Adipose tissue (tissue), 3 donors: Measurements from ENCODE around the gene PDE11A. TPM values are rescaled to one million over a fixed set of nuclear protein-coding genes. Genes with fewer than 3 reads are reported as not detected.
"Not testable (repeated sequence)": the region's sequence is repeated elsewhere in the genome, so short reads cannot be mapped to it uniquely, and the experiment has no call there.

Experiments
- H3K27ac ChIP-seq: one replicate; pipeline ENCODE4 v1.5.1; 2013; ENCODE audit warnings: low read depth, low read length
- WGBS, 3 donors: extraction: QIAGEN DNeasy Blood & Tissue Kit; methylation state at CpG; one replicate each; pipeline ENCODE4 v1.1.7; 2013; 5-methylcytosine and 5-hydroxymethylcytosine counted together
- polyA plus RNA-seq, 3 donors: library from polyadenylated mRNA; stranded (reverse); fragments of 200-250 nt; gene quantifications; one replicate each; pipeline ENCODE4 v1.2.3, GENCODE V29; 2013
- donor health status: healthy with polysubstance abuse.
- donor health status: Bipolar disorder and iron deficiency.
- donor health status: healthy.

Gene PDE11A
- polyA plus RNA-seq, 3 donors, result 0.11 to 0.72 (median 0.27) TPM

DNA sequence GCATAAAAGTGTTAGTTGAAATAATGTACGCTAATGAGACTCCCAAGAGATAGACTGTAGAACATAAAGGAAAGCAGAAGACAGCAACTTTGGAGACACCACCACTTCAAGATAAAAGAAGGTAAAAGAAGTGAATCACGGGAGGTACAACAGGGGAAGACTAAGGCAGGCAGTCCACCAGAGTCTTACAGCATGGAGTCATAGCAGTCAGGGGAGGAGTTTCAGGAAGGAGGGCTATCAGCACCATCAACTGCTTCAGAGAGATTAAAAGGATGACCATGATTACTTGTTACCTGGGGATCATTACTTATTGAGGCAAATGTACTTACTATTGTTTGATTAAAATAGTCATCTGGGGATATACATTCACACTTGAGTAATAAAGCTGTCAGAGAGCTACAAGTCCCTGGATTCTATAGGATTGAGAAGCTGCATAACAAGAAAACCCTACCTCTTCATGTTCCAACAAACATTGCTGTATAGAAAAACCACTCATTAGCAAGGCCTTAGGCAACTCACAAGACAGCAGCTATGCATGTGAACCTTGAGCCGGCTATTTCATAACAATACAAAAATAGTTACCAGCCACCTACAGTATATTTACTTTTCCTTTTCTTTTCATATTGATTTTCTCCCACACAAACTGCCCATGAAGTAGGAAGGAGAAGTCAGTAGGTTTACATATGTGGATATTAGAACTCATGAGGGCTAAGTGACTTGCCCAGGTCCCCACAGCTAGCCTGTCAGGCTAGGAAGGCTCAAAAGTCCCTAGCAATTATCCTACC, 101.7 kb downstream of the PDE11A start:
- 66 to 89% (median 87%) methylated on average over 3 of the region's 3 CpGs for WGBS, 3 donors
- H3K27ac ChIP-seq, result no peak overlapping the region

DNA sequence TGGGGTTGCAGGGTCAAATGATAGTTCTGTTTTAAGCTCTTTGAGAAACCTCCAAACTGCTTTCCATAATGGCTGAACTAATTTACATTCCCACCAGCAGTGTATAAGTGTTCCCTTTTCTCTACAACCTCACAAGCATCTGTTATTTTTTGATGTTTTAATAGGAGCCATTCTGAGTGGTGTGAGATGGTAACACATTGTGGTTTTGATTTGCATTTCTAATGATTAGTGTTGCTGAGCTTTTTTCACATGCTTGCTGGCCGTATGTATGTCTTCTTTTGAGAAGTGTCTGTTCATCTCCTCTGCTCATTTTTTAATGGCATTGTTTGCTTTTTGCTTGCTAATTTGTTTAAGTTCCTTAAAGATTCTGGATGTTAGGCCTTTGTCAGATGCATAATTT, 107.7 kb downstream of the PDE11A start:
- WGBS, 3 donors, result 67 to 84% (median 79%) methylated on average over 1 of the region's 1 CpG
- H3K27ac ChIP-seq, result no peak overlapping the region

DNA sequence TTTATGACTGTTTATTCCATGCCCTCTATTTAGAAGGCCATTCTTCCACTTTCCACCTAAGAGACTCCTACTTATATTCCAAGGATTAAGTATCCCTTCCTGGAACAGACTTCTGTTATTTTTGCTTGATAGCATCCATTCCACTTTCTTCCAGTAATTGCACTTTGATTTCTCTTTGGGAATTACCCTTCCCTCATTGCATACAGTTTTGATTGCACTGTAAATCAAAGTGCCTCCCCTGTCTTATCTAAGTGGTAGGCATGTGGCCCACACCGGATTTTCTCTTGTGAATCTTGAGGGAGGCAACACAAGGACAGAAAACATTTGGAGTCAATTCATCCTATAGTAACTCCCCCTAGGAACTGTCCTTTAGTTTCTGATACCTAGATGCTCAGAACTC, 120.4 kb downstream of the PDE11A start:
- no peak overlapping the region for H3K27ac ChIP-seq
- WGBS, 3 donors, result 24 to 46% (median 40%) methylated on average over 1 of the region's 1 CpG

DNA sequence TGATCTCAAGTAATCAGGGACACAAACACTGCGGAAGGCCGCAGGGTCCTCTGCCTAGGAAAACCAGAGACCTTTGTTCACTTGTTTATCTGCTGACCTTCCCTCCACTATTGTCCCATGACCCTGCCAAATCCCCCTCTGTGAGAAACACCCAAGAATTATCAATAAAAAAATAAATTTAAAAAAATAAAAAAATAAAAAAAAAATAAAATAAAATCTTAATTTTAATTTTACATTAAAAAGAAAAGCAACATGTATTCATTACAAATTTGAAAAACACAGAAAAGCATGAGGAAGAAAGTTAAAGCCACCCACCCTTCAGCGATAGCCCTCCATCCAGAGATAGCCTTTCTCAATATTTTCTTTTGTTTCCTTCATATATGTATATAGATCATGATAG, 125.0 kb downstream of the PDE11A start:
- H3K27ac ChIP-seq, result not testable (repeated sequence)
- 97 to 100% (median 100%) methylated on average over 1 of the region's 3 CpGs for WGBS, 3 donors

DNA sequence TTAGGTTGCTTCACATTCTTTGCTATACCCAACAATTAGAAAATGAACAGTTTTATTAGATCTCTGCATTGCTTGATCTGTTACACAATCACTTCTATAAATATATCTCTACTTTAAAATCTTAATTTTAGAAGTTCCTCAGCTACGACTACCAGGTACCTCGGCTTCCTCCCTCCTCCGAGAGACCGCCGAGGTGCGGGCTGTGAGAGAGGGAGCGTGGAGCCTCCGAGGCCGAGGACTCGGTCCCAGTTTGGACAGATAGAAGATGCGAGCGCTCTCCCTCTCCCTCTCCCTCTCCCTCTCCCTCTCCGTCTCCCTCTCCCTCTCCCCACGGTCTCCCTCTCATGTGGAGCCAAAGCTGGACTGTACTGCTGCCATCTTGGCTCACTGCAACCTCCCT, 128.0 kb downstream of the PDE11A start:
- WGBS, 3 donors, result 94 to 98% (median 95%) methylated on average over 12 to 14 of the region's 14 CpGs
- H3K27ac ChIP-seq, result not testable (repeated sequence)

DNA sequence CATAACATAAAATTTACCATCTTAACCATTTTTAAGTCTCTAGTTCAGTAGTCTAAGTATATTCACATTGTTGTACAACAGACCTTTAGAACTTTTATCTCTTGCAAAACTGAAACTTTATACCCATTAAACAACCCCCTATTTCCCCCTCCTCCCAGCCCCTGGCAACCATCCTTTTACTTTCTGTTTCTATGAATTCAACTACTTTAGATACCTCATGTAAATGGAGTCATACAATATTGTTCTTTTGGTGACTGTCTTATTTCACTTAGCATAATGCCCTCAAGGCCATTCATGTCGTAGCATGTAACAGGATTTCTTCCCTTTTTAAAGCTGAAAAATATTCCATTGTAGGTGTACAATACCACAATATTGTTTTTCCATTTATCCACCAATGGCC, 129.8 kb downstream of the PDE11A start:
- H3K27ac ChIP-seq, result no peak overlapping the region
- WGBS, 3 donors, result 72 to 80% (median 74%) methylated on average over 1 of the region's 1 CpG

DNA sequence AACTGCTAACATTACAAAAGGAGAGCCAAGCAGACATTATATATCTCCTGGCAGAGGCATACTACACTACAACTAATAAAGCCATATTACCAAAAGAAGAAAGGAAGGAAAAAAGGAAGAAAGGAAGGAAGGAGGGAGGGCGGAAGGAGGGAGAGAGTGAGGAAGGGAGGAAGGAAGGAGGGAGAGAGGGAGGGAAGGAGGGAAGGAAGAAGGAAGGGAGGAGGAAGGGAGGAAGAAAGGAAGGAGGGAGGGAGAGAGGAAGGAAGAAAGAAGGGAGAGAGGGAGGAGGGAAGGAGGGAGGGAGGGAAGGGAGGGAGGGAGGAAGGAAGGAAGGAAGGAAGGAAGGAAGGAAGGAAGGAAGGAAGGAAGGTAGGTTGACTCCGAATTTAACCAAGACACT, 133.4 kb downstream of the PDE11A start:
- 71 to 89% (median 76%) methylated on average over 2 of the region's 2 CpGs for WGBS, 3 donors
- H3K27ac ChIP-seq, result no peak overlapping the region

DNA sequence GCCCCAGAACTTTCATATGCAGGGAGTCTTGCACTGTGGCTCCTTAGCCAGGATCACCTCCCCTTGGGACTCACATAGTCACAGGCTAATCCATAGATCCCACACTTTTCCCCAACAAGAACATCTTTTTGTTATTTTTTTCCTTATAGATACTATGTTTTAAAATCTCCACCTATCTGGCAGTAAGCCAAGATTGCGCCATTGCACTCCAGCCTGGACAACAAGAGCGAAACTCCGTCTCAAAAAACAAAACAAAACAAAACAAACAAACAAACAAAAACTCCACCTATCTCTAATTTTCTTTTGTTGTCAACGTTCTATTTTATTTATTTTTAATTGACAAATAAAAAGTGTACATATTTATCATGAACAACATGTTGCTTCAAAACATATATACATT, 141.7 kb downstream of the PDE11A start:
- H3K27ac ChIP-seq, result no peak overlapping the region
- 74 to 84% (median 79%) methylated on average over 4 of the region's 4 CpGs for WGBS, 3 donors

DNA sequence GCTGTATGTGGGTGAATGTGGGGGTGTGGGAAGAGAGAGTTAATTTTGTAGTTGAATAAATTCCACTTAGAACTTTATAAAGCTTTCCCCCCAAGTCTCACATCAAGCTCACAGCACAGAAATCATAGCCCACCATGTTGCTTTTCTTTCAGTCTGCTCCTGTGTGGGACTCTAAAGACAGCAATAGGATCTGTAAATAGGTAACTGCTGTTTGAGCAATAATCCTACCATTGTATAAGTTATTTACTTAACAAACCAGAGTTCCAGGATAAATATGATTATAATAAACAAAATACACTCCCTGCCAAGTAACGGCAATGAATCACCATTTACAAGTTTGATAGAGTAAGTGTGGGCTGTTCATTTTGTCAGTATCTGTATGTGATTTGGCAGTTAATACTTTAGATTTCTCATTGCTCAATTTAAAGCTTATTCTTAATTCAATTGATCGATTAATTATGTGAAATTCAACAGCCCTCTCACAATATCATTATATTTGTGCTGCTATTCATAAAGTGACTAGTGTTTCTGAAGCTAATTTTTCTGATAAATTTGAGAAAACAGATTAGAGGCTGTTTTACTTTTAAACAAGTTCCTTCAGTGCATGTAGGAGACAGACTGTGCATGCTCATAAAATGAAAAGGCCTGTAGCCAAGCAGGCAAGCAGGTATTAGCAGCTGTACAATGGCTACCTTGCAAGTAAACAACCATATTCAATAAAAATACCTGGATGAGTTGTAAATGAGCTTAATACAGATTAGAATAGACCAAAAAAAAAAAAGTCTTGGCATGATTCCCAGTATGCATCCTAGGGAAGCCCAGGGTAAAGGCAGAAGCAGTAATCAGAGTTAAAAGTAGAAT, 142.7 kb downstream of the PDE11A start:
- WGBS, 3 donors, result 68 to 90% (median 88%) methylated on average over 2 of the region's 2 CpGs
- H3K27ac ChIP-seq, result no peak overlapping the region

DNA sequence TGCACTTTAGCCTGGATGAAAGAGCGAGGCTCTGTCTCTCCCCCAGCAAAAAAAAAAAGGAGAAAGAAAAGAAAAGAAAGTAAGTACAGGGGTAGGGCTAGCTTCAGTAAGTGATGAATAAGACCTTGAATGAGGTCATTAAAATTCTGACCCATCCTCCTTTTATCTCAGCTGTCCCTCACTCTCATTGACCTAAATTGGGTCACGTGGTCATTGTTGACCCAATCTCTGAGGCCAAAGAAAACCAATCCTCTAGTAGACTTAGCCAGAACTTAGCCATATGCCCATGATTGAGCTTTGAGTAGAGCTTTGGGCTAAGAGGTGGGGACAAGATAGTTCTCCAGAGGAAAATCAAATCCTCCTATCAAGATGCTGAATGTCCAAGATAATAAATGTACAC, 149.3 kb downstream of the PDE11A start:
- 83 to 95% (median 90%) methylated on average over 2 of the region's 2 CpGs for WGBS, 3 donors
- H3K27ac ChIP-seq, result no peak overlapping the region

DNA sequence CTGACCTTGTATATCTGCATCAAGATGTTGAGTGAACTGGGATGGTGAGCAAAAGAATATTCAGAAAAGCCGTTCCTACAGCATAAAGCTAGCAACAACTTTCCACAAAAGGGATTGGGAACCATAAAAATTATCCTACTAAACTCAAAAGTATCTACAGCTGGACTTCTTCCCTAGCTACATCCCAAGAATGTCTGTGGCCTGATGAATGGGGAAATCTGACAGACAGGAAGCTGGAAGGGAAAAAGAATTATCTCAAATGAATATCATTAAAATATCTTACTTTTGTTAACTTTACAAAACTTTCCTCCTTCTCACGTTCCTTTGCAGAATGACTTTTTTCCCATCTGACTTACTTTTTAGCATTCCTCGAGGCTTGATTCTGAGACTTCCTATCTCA, 150.9 kb downstream of the PDE11A start:
- 67 to 85% (median 71%) methylated on average over 3 of the region's 3 CpGs for WGBS, 3 donors
- H3K27ac ChIP-seq, result no peak overlapping the region

DNA sequence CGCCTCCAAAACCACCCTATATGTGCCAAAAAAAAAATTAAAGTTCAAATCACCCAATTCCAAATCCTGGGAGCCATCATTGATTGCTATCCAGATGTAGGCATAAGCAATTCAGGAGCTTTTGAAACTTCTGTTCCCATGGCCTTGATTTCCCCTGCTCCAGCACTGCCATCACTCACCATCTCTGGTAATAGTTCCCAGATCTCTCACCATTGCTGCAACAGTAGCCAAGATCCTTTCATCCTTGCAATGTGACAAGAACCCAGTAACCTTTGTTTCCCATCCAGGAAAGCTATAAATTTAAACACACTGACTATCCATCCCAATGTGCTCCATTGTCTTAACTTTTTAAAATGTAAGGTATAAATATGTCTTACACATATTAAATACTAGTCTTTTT, 155.4 kb downstream of the PDE11A start:
- 69 to 93% (median 78%) methylated on average over 1 of the region's 1 CpG for WGBS, 3 donors
- H3K27ac ChIP-seq, result no peak overlapping the region

DNA sequence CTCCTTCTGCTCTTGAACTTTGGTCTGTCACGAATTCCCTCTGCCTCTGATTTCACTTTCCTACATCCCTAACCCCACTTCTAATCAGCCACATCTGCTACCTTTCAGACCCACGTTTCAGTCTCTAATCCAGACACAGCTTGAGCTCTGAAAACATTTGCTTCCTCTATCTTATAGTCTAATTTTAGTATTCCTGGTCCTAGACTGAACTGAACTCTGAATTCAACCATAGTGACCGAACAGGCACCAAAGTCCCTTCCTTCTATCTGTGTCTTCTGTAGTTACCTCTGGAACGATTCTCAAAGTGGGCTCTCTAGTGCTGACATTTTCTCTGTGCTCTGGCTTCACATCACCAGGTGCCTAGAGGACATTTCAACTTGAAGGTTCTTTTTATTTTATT, 156.2 kb downstream of the PDE11A start:
- H3K27ac ChIP-seq, result no peak overlapping the region
- 65 to 76% (median 66%) methylated on average over 4 of the region's 4 CpGs for WGBS, 3 donors

DNA sequence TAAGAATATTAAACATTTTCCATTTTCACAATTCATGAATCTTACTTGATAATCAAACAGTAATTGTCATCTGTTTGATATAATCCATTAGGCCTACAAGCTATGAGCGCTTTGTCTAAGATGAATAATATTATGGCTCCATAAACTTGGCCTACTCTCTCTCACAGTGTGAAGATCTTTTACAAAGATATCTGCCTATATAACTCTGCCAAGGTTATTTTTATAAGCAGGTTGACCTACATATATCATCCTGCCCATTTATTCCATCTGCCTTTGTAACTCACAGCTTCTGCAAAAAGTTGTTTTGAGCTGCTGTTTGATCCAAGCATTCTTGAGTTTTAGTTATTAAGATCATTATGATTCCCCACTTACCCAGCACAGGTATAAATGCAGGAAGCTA, 158.3 kb downstream of the PDE11A start:
- 76 to 87% (median 78%) methylated on average over 1 of the region's 1 CpG for WGBS, 3 donors
- no peak overlapping the region for H3K27ac ChIP-seq

DNA sequence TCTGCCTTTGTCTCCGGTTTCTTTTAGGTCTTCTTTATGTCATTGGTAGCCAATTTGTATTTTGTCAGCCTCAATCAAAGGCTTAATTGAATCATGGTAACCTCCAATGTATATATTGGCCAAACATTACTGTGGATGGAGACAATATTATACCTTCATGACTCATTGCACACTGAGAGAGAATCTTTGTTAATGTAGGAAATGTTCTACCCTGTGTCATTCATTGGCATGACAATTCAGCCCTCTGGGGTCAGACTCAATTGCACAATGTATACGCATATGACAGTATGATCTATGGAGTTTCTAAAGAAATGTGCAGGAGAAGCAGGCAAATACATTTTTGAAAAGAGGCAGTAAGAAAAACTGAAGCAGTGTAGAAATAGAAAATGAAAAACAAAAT, 162.6 kb downstream of the PDE11A start:
- 61 to 78% (median 70%) methylated on average over 2 of the region's 2 CpGs for WGBS, 3 donors
- H3K27ac ChIP-seq, result no peak overlapping the region

DNA sequence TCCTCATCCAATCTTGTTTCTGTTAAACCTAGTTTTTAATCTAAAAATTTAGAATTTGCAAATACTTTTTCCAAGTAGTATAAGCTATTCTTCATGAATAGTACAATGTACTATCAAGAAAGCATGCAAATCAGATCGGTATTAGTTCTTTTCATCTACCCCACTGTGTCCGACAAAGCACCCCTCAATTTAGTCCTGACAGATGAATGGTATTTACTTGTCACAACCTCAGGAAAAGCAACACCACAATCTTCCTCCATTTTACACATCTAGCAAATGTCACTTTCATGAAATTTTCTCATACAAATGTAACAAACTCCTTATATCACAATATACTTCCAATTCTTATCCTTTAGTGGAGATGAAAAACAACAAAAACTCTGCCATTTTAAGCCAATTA, 163.8 kb downstream of the PDE11A start:
- H3K27ac ChIP-seq, result no peak overlapping the region
- whole genome bisulfite sequencing, 3 donors, result 95 to 97% (median 96%) methylated on average over 2 of the region's 2 CpGs

DNA sequence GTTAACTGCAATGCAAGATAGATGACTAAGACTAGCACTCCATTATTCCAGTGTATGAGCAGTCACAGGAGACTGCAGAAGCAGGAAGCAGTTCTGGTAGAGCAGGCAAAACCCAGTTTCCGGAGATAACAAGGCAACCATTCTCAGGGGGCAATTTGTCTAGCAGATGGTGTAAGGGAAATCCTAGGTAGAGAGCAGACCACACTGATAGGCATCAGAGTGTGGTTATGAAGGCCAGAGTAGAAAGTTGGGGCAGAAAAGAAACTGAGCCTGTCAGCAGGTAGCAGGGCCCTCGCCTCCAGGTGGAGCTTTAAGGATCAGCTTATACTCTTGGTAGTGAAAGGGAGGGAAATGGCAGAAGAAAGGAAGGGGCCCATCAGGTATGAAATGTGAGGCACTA, 164.4 kb downstream of the PDE11A start:
- 56 to 89% (median 73%) methylated on average over 2 of the region's 2 CpGs for WGBS, 3 donors
- no peak overlapping the region for H3K27ac ChIP-seq

DNA sequence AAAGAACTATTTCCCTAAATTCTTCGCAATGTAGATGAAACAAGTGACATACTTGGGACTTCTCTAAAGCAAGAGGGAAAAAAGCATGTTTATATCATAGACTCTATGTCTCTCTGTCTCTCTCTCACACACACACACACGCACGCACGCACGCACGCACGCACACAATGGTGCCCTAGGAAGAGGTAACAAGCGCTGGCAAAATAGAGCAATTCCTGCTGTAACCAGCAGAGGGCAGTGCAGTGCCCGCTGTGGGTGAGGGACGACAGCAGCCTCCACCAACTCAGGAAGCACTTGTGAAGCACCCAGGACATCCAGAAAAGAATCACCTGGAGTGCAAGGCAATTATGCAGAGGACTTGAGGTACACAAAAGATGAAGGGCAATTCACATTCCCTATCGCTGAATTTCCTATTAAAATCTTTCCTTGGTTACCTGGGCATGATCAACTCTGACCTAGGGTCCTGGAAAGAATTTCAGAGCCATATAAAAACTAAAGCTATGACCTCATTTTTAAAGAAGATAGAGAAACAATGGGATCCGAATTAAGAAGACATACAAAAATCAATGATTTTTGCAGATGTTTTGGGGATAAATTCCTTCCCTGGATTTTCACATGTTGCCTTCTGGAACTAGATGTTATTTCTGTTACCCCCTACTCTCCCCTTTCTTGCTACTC, 166.4 kb downstream of the PDE11A start:
- no peak overlapping the region for H3K27ac ChIP-seq
- 16 to 44% (median 33%) methylated on average over 12 of the region's 12 CpGs for WGBS, 3 donors

DNA sequence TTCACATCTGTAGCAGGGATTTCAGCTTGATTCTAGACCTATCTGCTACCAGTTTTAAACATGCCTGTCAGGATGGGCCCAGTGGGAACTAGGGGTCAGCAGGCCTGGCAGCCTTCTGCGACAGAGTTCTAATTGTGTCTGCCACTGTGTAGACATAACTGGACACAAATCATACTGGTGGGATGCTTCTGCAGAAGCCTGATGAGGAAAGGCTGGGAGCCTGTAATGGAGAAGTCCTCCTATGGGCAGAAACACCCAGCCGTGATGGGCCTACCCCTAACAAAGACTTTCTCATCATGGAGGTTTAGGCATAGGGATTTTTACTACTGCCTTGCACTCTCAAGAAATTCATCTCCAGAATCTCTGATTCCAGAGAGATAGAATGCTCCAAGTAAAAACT, 166.9 kb downstream of the PDE11A start:
- WGBS, 3 donors, result 79 to 81% (median 80%) methylated on average over 2 of the region's 2 CpGs
- no peak overlapping the region for H3K27ac ChIP-seq
